NCI-H146 treated with DMSO at 0.1 percent for 48 hours (cell line): ENCODE results near the gene RPL15.
"Not testable (repeated sequence)": the region's sequence is repeated elsewhere in the genome, so short reads cannot be mapped to it uniquely, and the experiment has no call there.

Source experiments
- DNase-seq: peaks from one replicate; lab custom pipeline; 2025; ENCODE audit not compliant: unreplicated experiment; lab: John Stamatoyannopoulos, UW

The RPL15 gene

GRCh38 chr3:23889386-23889785, 27.5 kb upstream of the RPL15 start:
- no peak for DNase-seq

GRCh38 chr3:23889950-23890349, 27.0 kb upstream of the RPL15 start:
- no peak for DNase-seq

DNA sequence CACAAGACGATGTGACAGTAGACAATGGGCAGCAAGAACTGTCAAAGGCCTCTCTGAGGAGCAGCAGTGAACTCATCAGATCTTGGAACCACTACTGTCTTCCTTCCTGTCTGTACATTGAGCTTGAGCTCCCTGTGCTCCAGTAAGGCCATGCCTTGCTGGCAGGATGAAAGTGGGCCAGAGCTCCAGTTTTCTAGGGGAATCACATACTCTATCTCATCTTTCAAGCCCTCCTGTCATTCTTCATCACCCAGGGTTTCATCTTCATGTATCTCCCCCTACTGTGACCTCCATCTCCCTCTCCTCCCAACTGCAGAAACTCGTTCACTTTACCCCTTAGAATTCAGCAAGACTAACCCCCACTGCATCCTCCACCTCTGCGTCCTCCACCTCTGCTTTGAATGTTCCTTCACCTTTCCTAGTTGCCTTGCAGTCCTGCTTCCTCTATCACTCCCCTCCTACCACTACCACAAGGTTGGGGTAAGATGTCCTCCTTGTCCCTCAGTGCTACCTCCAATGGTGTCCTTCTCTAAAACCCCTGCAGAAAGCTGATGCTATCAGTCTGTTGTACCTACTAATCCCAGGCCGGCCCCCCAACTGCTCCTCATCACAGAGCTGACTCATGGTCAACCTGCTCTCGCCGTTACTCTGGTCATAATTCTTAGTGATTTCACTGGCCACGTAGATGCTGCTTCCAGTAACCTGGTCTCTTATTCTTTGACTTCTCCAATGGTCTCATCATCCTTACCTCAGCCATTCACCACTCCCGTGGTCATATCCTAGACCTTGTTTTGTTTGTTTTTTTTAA, 22.5 kb upstream of the RPL15 start:
- DNase-seq, result no peak

- DNase-seq, result no peak
Measured at GRCh38 chr3:23895181-23895580, 21.8 kb upstream of the RPL15 start.

DNA sequence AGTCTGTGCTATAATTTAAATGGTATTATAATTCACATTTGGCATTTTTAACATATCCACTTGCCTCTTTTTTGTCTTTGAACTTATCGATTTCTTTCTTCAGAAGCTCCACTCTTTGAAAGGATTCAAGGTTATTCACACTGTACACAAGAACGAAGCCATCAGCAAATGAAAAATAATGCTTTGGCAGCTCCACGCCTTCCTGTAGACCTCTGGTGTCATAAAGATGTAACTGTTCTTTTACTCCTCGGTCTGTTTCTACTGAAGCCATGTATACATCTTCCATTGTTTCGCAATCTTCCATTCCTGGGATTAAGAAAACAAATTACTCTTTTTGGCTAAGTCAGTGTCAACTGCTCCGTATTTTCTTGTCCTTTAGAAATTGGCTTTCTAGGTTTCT, 16.2 kb upstream of the RPL15 start:
- DNase-seq, result no peak

GRCh38 chr3:23904545-23904944, 12.4 kb upstream of the RPL15 start:
- no peak for DNase-seq

GRCh38 chr3:23909341-23909740, 7.6 kb upstream of the RPL15 start:
- DNase-seq, result no peak

GRCh38 chr3:23911397-23911796, 5.5 kb upstream of the RPL15 start:
- DNase-seq, result no peak

- not testable (repeated sequence) for DNase-seq
Measured at GRCh38 chr3:23912335-23912734, 4.6 kb upstream of the RPL15 start.

- no peak for DNase-seq
Measured at GRCh38 chr3:23913182-23913581, 3.8 kb upstream of the RPL15 start.

- DNase-seq, result no peak
Measured at GRCh38 chr3:23913873-23914743, 2.8 kb upstream of the RPL15 start.

- peak; percentile 24 for DNase-seq
Measured at GRCh38 chr3:23915537-23916108, 1.3 kb upstream of the RPL15 start.

- DNase-seq, result no peak
Measured at GRCh38 chr3:23916152-23916885, 613 bp upstream of the RPL15 start.

DNA sequence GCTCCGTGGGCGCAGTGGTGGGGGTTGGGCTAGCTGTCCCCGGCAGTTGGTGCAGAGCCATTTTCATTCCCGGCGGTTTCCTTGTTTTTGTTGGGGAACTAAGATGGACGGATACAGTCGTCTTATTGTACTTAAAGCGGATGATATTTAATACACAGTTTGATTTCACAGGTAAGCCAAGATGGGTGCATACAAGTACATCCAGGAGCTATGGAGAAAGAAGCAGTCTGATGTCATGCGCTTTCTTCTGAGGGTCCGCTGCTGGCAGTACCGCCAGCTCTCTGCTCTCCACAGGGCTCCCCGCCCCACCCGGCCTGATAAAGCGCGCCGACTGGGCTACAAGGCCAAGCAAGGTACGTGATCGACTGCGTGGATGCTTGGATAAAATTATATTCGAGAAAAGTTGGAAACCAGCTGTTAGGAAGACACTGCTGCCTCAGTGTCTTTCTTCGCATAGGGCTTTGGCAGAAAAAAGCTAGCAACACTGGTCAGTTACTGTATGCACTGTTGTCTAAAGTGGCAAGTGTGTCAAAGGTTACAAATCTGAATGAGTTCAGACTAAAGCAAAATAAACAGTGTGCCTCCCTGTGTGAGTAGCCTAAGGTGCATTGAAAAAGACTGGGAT, 859 bp downstream of the RPL15 start:
- peak; percentile 24 for DNase-seq

GRCh38 chr3:23918331-23918730, 1.4 kb downstream of the RPL15 start:
- DNase-seq, result not testable (repeated sequence)

- no peak for DNase-seq
Measured at GRCh38 chr3:23919628-23920027, 2.7 kb downstream of the RPL15 start.

DNA sequence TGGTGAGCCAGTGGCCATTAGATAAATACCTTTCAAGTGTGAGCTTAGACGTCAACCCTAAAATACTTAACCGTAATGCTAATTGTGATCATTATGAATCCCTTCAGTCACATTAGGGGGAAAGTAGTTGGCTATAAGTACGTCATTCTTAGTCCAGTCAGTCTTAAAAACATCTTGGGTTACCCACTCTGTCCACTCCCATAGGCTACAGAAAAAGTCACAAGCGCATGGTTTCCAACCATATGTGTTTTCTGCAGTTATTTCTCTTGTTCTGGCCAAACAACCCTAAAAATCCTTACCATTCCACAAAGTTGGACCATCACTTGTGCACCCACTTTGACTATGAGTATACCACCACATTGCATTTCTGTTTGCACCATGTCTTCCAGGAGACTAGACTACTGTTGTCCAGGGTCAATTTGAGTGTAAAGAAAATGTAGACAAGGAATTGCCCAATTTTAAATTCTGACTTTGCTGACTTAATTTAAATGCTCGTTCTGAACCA, 3.3 kb downstream of the RPL15 start:
- DNase-seq, result no peak

- no peak for DNase-seq
Measured at GRCh38 chr3:23921052-23921511, 4.2 kb downstream of the RPL15 start.

DNA sequence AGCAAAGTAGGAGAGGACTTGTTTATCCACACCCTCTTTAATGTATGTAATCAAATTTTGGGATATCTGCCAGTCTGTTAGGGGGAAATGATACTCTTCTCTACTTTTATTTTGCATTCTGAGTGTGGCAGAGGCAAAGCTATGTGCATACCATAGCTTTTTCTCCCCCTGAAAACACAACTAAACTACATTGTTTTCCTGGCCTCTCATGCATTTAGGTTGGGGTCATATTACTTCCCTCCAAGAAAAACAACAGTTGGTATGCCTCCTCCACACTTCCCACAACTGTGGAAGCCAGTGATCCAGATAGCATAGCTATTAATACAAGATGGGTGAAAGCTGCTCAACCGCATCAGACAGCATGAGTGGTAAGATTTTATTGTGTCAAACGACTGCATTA, 6.9 kb downstream of the RPL15 start:
- DNase-seq, result no peak

GRCh38 chr3:23926246-23926645, 9.3 kb downstream of the RPL15 start:
- no peak for DNase-seq
